CD14-positive monocyte (primary cell): ENCODE results near the gene NUP62. TPM values are rescaled to one million over a fixed set of nuclear protein-coding genes. Genes with fewer than 3 reads are reported as not detected.
A peak's percentile ranks its signal among the peaks of the same experiment; 100 is the strongest.

ENCODE experiments used
- DNase-seq, 3 donors: peaks; one replicate each; pipeline ENCODE4 v3.0.0-alpha.2; 2011 to 2022
- H2AFZ ChIP-seq: 2 replicates; pipeline ENCODE4 v1.6.0; 2012; ENCODE audit warnings: mild to moderate bottlenecking, low read depth, low read length, inconsistent platforms; ENCODE audit not compliant: insufficient read depth, poor library complexity, severe bottlenecking
- H3K27ac ChIP-seq, 2 donors: 1 replicate in 1 of 2; 2 replicates in 1 of 2; pipeline ENCODE4 v1.5.1; 2012 to 2013; ENCODE audit warnings: low read length in 2 of 2, control low read depth in 1 of 2, inconsistent platforms in 1 of 2, low read depth in 1 of 2, mild to moderate bottlenecking in 1 of 2
- H3K27me3 ChIP-seq, 2 donors: one replicate each; pipeline versions ENCODE4 v1.6.0 to v1.6.1; 2011 to 2013; ENCODE audit warnings: low read length in 2 of 2; ENCODE audit not compliant: control insufficient read depth in 2 of 2, insufficient read depth in 2 of 2
- H3K36me3 ChIP-seq, 2 donors: replicated peaks in 1 of 2; 1 replicate in 1 of 2; 2 replicates in 1 of 2; pipeline versions ENCODE4 v1.5.1 to v1.6.1; 2012 to 2013; ENCODE audit warnings: low read length in 2 of 2, control low read depth in 1 of 2, inconsistent platforms in 1 of 2, mild to moderate bottlenecking in 1 of 2; ENCODE audit not compliant: insufficient read depth in 2 of 2, control insufficient read depth in 1 of 2
- H3K4me1 ChIP-seq, 2 donors: 1 replicate in 1 of 2; 2 replicates in 1 of 2; pipeline versions ENCODE4 v1.5.1 to v1.6.1; 2012 to 2013; ENCODE audit warnings: low read length in 2 of 2, control low read depth in 1 of 2, inconsistent platforms in 1 of 2, mild to moderate bottlenecking in 1 of 2, moderate library complexity in 1 of 2; ENCODE audit not compliant: insufficient read depth in 2 of 2, control insufficient read depth in 1 of 2
- H3K4me2 ChIP-seq: replicated peaks from 2 replicates; pipeline ENCODE3; 2012; ENCODE audit warnings: low read length, moderate library complexity, mild to moderate bottlenecking; ENCODE audit not compliant: poor library complexity, severe bottlenecking; ENCODE audit errors: extremely low read depth
- H3K4me3 ChIP-seq, 3 experiments: fragments of 200-600 bp in 1 of 3; sonication (generic) in 1 of 3; replicated peaks in 1 of 3; 1 replicate in 2 of 3; 2 replicates in 1 of 3; pipeline ENCODE4 v1.5.1; 2011 to 2013; ENCODE audit warnings: low read length in 3 of 3, mild to moderate bottlenecking in 3 of 3, control low read depth in 2 of 3, low read depth in 2 of 3, inconsistent platforms in 1 of 3, moderate library complexity in 1 of 3
- H3K79me2 ChIP-seq: 2 replicates; pipeline ENCODE4 v1.6.0; 2012; ENCODE audit warnings: mild to moderate bottlenecking, control low read depth, inconsistent platforms, low read length, moderate library complexity; ENCODE audit not compliant: insufficient read depth
- H3K9ac ChIP-seq: 2 replicates; pipeline ENCODE4 v1.6.0; 2017; ENCODE audit warnings: low read length, mild to moderate bottlenecking; ENCODE audit not compliant: insufficient read depth, poor library complexity, severe bottlenecking
- H3K9me3 ChIP-seq, 2 donors: replicated peaks in 1 of 2; 1 replicate in 1 of 2; 2 replicates in 1 of 2; pipeline versions ENCODE4 v1.5.1 to v1.6.1; 2012 to 2013; ENCODE audit warnings: low read length in 2 of 2, control low read depth in 1 of 2; ENCODE audit not compliant: control insufficient read depth in 1 of 2, insufficient read depth in 1 of 2
- H4K20me1 ChIP-seq: 2 replicates; pipeline ENCODE4 v1.6.0; 2012; ENCODE audit warnings: mild to moderate bottlenecking, low read length, control low read depth, moderate library complexity; ENCODE audit not compliant: insufficient read depth
- H3K27ac Mint-ChIP-seq, 7 donors: one replicate each; pipeline ENCODE4 v1.8.0; 2020; ENCODE audit warnings: mild to moderate bottlenecking in 7 of 7, mixed read lengths in 7 of 7, moderate library complexity in 6 of 7, inconsistent platforms in 2 of 7
- H3K27me3 Mint-ChIP-seq, 3 donors: one replicate each; pipeline ENCODE4 v1.8.0; 2021 to 2022; ENCODE audit warnings: low read depth in 3 of 3, mild to moderate bottlenecking in 3 of 3, mixed read lengths in 3 of 3, moderate library complexity in 3 of 3, inconsistent platforms in 1 of 3
- H3K36me3 Mint-ChIP-seq, 2 donors: one replicate each; pipeline ENCODE4 v1.8.0; 2020; ENCODE audit warnings: mixed read lengths in 2 of 2, inconsistent platforms in 1 of 2, mild to moderate bottlenecking in 1 of 2
- H3K4me1 Mint-ChIP-seq: one replicate; pipeline ENCODE4 v1.8.0; 2020; ENCODE audit warnings: mild to moderate bottlenecking, mixed read lengths
- H3K4me3 Mint-ChIP-seq, 2 donors: one replicate each; pipeline ENCODE4 v1.8.0; 2020; ENCODE audit warnings: mild to moderate bottlenecking in 2 of 2, mixed read lengths in 2 of 2, moderate library complexity in 1 of 2
- H3K9me3 Mint-ChIP-seq, 7 donors: one replicate each; pipeline ENCODE4 v1.8.0; 2020 to 2022; ENCODE audit warnings: mixed read lengths in 7 of 7, mild to moderate bottlenecking in 6 of 7, moderate library complexity in 6 of 7, inconsistent platforms in 2 of 7
- WGBS: methylation state at CpG from one replicate; pipeline ENCODE4 v1.1.5; 2013; ENCODE audit warnings: missing lambda C conversion rate; ENCODE audit not compliant: insufficient coverage; 5-methylcytosine and 5-hydroxymethylcytosine counted together
- intact Hi-C, 2 donors: fragments of 100-400 bp; cut with micrococcal nuclease; formaldehyde crosslinking; loops; one replicate each; pipeline versions ENCODE4 v1.15.0 to v1.15.1; 2023
- polyA plus RNA-seq, 3 donors: library from polyadenylated mRNA; depleted of rRNA in 1 of 3; unstranded in 2 of 3; stranded (reverse) in 1 of 3; fragments of 300-500 nt in 2 of 3; fragments of >200 nt in 1 of 3; fragmentation: Illumina TruSeq in 2 of 3; gene quantifications; 1 replicate in 2 of 3; 2 replicates in 1 of 3; pipeline ENCODE4 v1.2.3, GENCODE V29; 2012 to 2021
- TF ChIP-seq, protein P1 (sequence below): fragments of 200-600 bp; IDR thresholded peaks from one replicate; pipeline ENCODE4 v1.8.0; 2022; ENCODE audit warnings: antibody characterized with exemption, mild to moderate bottlenecking

The NUP62 gene
- polyA plus RNA-seq, 3 donors = 32.3 to 62.2 (median 48.6) TPM

DNA sequence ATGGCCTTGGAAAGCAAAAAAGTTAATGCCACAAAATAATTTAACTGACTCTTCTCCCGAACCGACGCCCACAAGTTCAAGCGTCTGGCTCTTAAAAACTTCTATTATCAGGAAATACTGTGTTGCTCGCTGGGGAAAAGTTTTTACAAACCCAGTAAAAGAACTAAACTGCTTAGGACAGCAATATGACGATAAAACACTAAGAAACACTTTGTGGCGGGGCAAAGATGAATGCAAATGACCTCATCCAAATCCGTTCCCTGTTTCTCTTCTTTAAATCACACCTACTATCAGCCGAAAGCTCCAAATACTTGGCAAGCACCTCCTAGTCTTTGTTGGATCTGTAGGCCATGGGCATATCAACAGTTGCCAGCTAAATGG lies 26.8 kb upstream of the NUP62 start:
- no peak overlapping the region for H3K4me3 Mint-ChIP-seq
- H3K27me3 Mint-ChIP-seq = peaks cover 6 to 7% (median 7%) of the 10 kb centered on the region in 3 donors
- Histone ChIP-seq H3K27me3 (no peaks in the 10 kb centered on the region), H3K36me3 (no peaks in the 10 kb centered on the region), H4K20me1 (no peaks in the 10 kb centered on the region), H3K4me1 (peaks cover 55 to 57% of the 10 kb centered on the region in 2 donors), H2AFZ (no peak overlapping the region), H3K79me2 (no peaks in the 10 kb centered on the region), H3K9ac (no peak overlapping the region), H3K4me2 (no peak overlapping the region), H3K9me3 (no peaks in the 10 kb centered on the region), H3K27ac (no peak overlapping the region), H3K4me3 (no peak overlapping the region)
- TF ChIP-seq, protein P1, sequence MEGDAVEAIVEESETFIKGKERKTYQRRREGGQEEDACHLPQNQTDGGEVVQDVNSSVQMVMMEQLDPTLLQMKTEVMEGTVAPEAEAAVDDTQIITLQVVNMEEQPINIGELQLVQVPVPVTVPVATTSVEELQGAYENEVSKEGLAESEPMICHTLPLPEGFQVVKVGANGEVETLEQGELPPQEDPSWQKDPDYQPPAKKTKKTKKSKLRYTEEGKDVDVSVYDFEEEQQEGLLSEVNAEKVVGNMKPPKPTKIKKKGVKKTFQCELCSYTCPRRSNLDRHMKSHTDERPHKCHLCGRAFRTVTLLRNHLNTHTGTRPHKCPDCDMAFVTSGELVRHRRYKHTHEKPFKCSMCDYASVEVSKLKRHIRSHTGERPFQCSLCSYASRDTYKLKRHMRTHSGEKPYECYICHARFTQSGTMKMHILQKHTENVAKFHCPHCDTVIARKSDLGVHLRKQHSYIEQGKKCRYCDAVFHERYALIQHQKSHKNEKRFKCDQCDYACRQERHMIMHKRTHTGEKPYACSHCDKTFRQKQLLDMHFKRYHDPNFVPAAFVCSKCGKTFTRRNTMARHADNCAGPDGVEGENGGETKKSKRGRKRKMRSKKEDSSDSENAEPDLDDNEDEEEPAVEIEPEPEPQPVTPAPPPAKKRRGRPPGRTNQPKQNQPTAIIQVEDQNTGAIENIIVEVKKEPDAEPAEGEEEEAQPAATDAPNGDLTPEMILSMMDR = no peak
- peaks cover 0 to 1% (median 0%) of the 10 kb centered on the region in 7 donors for H3K9me3 Mint-ChIP-seq
- no peak overlapping the region for H3K27ac Mint-ChIP-seq
- H3K36me3 Mint-ChIP-seq = no peaks in the 10 kb centered on the region
- DNase-seq = no peak
- intact Hi-C loops = no loop called here
- 93% methylated on average over 6 of the region's 9 CpGs for WGBS
- H3K4me1 Mint-ChIP-seq = peaks cover 58% of the 10 kb centered on the region

DNA sequence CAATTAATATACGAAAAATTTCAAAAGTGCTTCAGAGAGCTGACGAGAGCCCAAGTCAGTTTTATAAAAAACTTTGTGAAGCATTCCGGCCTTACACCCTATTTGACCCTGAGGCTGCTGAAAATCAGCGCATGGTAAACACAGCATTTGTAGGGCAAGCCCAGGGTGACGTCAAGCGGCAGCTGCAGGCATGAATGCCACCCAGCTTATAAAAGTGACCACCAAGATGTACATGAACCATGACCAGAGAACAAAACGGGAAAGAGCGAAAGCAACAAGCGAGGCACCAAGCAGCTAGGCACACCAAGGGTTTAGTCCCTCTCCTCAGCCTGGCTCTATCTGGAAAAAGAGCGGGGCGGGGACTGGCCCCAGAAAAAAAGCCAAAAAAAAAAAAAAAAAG lies 25.6 kb upstream of the NUP62 start:
- 98% methylated on average over 8 of the region's 11 CpGs for WGBS
- Histone ChIP-seq H3K4me2 (peak overlapping the region; percentile 66), H3K79me2 (no peaks in the 10 kb centered on the region), H2AFZ (no peak overlapping the region), H3K36me3 (no peaks in the 10 kb centered on the region), H4K20me1 (no peaks in the 10 kb centered on the region), H3K27ac (peak overlapping the region in 1 of 2 donors; percentile 66), H3K9ac (no peak overlapping the region), H3K9me3 (no peaks in the 10 kb centered on the region), H3K27me3 (no peaks in the 10 kb centered on the region), H3K4me1 (peaks cover 49 to 53% of the 10 kb centered on the region in 2 donors), H3K4me3 (peak overlapping the region in 1 of 3 experiments; percentile 47)
- H3K27ac Mint-ChIP-seq = no peak overlapping the region
- peaks cover 0 to 1% (median 0%) of the 10 kb centered on the region in 7 donors for H3K9me3 Mint-ChIP-seq
- TF ChIP-seq, protein P1 = no peak
- peak overlapping the region in 1 of 2 donors; percentile 26 for H3K4me3 Mint-ChIP-seq
- H3K36me3 Mint-ChIP-seq = no peaks in the 10 kb centered on the region
- DNase-seq = no peak
- peaks cover 6 to 11% (median 10%) of the 10 kb centered on the region in 3 donors for H3K27me3 Mint-ChIP-seq
- peaks cover 56% of the 10 kb centered on the region for H3K4me1 Mint-ChIP-seq
- intact Hi-C loops = no loop called here
